Astrocyte of the spinal cord (primary cell): ENCODE data around the gene MYO1F.
A peak's percentile ranks its signal among the peaks of the same experiment; 100 is the strongest.

Experiments used
- DNase-seq: peaks from one replicate; pipeline ENCODE4 v3.0.0; 2011; ENCODE audit warnings: low read depth, low spot score
- H3K4me3 ChIP-seq: 2 replicates; pipeline ENCODE4 v1.5.1; 2011; ENCODE audit warnings: low read depth, mild to moderate bottlenecking, low read length, moderate library complexity
- in situ Hi-C: cut with HindIII; loops from 2 replicates; pipeline ENCODE4 v1.10.0; 2017; ENCODE audit warnings: low sequenced_read_pairs
- TF ChIP-seq, protein P1 (sequence below): IDR thresholded peaks from 2 replicates; pipeline ENCODE4 v1.5.1; 2012; ENCODE audit warnings: low read depth, mild to moderate bottlenecking, low read length, inconsistent platforms

The MYO1F gene

DNA sequence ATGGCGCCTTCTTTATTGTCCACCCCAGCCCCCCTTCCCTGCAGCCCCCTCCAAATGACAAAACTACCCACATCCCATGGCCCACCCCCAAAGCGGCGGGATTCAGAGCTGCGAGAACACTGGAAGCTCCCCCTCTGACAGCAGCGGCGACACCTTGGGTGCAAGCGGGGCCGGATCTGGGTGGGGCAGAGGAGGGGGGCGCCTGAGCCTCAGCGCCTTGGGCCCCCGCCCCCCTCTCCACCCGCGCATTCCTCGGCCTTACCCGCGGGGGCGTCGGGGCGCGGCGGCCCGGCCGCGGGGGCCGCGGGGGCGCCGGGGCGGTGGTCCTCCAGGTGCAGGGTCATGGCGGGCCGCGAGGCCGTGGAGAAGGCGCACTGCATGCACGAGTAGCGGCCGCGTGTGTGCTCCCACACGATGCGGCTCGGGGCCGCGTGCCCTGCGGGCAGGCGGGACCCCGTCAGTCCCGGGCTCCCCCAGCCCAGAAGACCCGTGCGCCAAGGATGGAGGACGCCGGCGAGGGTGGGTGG is 66.6 kb downstream of the MYO1F start:
- in situ Hi-C loops: no loop called here
- TF ChIP-seq, protein P1, sequence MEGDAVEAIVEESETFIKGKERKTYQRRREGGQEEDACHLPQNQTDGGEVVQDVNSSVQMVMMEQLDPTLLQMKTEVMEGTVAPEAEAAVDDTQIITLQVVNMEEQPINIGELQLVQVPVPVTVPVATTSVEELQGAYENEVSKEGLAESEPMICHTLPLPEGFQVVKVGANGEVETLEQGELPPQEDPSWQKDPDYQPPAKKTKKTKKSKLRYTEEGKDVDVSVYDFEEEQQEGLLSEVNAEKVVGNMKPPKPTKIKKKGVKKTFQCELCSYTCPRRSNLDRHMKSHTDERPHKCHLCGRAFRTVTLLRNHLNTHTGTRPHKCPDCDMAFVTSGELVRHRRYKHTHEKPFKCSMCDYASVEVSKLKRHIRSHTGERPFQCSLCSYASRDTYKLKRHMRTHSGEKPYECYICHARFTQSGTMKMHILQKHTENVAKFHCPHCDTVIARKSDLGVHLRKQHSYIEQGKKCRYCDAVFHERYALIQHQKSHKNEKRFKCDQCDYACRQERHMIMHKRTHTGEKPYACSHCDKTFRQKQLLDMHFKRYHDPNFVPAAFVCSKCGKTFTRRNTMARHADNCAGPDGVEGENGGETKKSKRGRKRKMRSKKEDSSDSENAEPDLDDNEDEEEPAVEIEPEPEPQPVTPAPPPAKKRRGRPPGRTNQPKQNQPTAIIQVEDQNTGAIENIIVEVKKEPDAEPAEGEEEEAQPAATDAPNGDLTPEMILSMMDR: no peak
- DNase-seq: no peak
- H3K4me3 ChIP-seq: no peak overlapping the region

DNA sequence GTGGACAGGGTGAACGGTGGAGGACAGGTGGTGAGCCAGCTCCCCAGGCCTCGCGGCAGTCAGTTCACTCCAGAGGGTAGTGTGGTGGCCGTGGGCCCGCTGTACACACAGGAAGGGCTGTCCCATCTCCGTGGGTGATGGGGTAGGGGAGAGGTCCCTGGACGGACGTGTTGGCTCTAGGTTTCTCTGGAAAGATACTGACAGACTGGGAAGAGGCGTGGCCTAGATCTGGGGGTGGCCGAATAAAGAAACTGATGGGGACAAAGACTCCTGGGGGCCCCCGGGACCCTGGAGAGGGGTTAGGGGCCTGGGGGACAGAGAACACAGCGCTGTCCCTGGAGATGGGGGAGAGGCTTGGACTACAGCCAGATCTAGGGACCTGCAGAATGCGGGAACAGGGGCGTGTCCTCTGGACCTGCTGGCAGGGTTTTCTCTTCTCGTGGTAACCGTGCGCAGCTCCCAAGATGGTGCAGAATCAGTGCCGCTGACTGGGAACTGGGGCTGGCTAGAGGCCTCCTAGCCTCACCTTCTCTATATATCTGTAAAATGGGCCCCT is 70.8 kb downstream of the MYO1F start:
- DNase-seq: no peak
- TF ChIP-seq, protein P1: no peak
- H3K4me3 ChIP-seq: peak overlapping the region; percentile 49
- in situ Hi-C loops: no loop called here

DNA sequence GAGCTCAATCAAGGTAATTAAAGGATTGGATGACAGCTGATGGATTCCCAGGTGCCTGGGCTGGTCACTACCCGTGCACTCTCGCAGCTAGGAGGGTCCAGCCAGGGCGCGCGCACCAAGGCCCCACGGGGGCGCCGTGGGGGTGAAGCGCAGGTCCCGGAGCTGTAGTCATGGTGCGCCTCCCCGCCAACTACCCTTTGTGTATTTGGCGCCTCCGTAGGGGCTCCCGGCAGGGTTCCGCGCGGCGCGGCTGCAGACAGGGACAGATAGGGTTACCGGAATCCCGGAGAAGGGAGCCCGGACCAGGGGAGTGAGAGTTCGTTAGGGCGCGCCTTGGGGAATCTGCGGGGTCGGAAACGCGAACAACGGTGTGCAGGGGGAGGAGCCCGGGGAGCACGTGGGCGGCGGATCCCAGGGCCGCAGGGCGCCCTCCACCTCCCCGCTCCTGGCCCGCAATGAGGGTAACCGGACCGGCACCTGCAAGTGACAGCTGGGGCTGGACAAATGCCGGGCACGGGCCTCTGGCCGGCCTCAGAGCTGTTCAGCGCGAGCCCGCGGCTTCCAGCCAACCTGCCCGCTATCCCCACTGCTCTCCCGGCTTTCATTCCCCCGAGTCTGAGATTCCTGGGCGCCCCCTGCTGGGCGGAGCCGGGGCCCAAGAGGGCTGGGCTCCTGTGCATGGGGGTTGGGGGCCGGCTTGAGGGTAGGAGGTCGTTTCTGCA is 71.4 kb downstream of the MYO1F start:
- in situ Hi-C loops: no loop called here
- H3K4me3 ChIP-seq: peak overlapping the region; percentile 49
- peak; percentile 63 for DNase-seq
- TF ChIP-seq, protein P1: peak; percentile 93

DNA sequence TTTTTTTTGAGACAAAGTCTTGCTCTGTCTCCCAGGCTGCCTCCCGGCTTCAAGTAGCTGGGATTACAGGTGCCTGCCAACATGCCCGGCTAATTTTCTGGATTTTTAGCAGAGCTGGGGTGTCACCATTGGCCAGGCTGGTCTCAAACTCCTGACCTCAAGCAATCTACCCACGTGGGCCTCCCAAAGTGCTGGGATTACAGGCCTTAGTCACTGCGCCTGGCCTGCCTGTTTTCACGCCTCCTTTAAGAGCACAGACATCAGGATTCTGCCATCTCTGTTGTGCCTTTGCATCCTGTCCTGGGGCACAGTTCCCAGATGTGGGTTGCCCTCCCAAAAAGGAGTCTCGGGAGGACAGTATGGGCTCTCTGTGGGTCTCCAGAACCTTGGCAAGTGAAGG is 72.3 kb downstream of the MYO1F start:
- in situ Hi-C loops: no loop called here
- DNase-seq: no peak
- TF ChIP-seq, protein P1: no peak
- H3K4me3 ChIP-seq: no peak overlapping the region

DNA sequence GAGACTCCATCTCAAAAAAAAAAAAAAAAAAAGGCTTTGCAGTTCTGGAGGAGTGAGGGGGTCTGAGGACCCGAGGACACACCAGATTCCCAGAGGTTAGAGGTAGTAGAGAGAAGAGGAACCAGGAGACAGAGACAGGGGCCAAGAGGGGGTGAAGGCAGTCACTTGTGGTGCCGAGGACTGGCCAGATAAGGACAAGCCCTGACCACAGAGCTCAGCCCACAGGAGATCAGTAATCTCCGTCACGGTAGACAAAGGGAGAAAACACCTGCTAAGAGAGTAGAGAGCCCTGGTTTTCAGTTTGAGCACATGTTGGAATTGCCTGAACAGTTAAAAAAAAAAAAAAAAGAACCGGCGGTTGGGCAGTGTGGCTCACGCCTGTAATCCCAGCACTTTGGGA is 73.1 kb downstream of the MYO1F start:
- in situ Hi-C loops: no loop called here
- no peak for DNase-seq
- H3K4me3 ChIP-seq: no peak overlapping the region
- TF ChIP-seq, protein P1: no peak

DNA sequence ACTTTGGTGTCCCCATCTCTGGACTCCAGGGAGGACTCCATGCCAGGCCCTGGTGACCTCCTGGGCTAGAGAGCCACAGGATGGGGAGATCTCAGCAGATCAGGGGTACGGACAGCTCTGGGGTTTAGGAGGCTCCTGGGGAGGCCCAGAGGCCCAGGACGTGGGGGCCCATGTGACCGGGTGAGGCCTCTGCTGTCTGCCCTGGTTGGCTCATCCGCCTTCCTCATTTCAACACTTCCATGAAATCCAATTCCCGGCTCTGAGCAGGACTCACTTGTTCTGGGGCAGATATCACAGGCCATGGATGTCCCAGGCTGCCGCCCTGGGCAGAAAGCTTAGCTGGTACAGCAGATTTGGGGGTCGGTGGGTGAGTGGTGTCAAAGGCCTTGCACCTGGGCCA is 73.7 kb downstream of the MYO1F start:
- no peak overlapping the region for H3K4me3 ChIP-seq
- no peak for DNase-seq
- in situ Hi-C loops: no loop called here
- TF ChIP-seq, protein P1: no peak
